ENCODE data around the gene RNF141.

The RNF141 gene

DNA sequence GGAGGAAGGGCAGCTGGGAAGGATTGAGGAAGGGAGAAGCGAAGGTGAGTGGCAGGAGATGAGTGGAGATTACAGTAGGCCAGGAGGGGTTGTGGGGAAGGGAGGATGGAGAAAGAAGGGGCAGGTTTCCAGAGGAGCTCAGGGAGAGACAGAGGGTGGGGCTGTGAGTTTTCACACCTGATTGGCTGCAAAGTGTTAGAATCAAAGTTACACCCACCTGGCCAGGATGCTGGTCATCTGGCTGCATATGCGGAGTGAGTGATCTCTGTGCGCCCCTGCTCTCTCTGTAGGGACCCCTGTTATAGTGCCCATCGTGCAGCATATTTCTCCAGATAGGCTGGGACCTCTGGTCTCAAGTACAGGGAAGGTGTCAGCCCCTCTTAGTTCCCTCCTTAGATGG, 67.6 kb downstream of the RNF141 start:
- Histone ChIP-seq H3K9me3 (ENCODE audit: insufficient read depth, low read length, severe bottlenecking) (no peaks in the 10 kb centered on the region), H2AFZ (ENCODE audit: low read depth, low read length) (no peak overlapping the region), H3K4me3 (ENCODE audit: low read depth in 1 of 2, low read length in 2 of 2) (no peak overlapping the region), H4K20me1 (ENCODE audit: insufficient read depth, low read length) (no peaks in the 10 kb centered on the region), H3K4me1 (ENCODE audit: insufficient read depth, low read length) (no peaks in the 10 kb centered on the region), H3K4me2 (ENCODE audit: insufficient read depth, low read length) (no peak overlapping the region), H3K36me3 (ENCODE audit: insufficient read depth, low read length) (no peaks in the 10 kb centered on the region; the same call in 1 of the 2 replicates), H3K27me3 (ENCODE audit: insufficient read depth, low read length, poor library complexity) (no peaks in the 10 kb centered on the region), H3K79me2 (ENCODE audit: insufficient read depth, low read length) (no peaks in the 10 kb centered on the region), H3K27ac (ENCODE audit: low read length) (no peak overlapping the region), H3K9ac (ENCODE audit: low read depth, low read length) (no peak overlapping the region)
- TF ChIP-seq, protein P1, sequence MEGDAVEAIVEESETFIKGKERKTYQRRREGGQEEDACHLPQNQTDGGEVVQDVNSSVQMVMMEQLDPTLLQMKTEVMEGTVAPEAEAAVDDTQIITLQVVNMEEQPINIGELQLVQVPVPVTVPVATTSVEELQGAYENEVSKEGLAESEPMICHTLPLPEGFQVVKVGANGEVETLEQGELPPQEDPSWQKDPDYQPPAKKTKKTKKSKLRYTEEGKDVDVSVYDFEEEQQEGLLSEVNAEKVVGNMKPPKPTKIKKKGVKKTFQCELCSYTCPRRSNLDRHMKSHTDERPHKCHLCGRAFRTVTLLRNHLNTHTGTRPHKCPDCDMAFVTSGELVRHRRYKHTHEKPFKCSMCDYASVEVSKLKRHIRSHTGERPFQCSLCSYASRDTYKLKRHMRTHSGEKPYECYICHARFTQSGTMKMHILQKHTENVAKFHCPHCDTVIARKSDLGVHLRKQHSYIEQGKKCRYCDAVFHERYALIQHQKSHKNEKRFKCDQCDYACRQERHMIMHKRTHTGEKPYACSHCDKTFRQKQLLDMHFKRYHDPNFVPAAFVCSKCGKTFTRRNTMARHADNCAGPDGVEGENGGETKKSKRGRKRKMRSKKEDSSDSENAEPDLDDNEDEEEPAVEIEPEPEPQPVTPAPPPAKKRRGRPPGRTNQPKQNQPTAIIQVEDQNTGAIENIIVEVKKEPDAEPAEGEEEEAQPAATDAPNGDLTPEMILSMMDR (IDR thresholded peaks at IDR 0.05; ENCODE audit: borderline replicate concordance, extremely low read depth, low read length, poor library complexity, severe bottlenecking), result no peak
- no peak for TF ChIP-seq EZH2 (IDR thresholded peaks at IDR 0.05; ENCODE audit: borderline replicate concordance, low read depth, low read length, severe bottlenecking)
- ATAC-seq (ENCODE audit: insufficient read depth, low read depth) (no peak), DNase-seq (no peak)

- no peak overlapping the region for H3K4me2 ChIP-seq (ENCODE audit: insufficient read depth, low read length)
- no peaks in the 10 kb centered on the region for H3K27me3 ChIP-seq (ENCODE audit: insufficient read depth, low read length, poor library complexity)
- peaks cover 38% of the 10 kb centered on the region for H3K36me3 ChIP-seq (ENCODE audit: insufficient read depth, low read length)
- H3K27ac ChIP-seq (ENCODE audit: low read length), result no peak overlapping the region
- peaks cover 13% of the 10 kb centered on the region for H3K79me2 ChIP-seq (ENCODE audit: insufficient read depth, low read length)
- no peak overlapping the region for H2AFZ ChIP-seq (ENCODE audit: low read depth, low read length)
- TF ChIP-seq, protein P1 (IDR thresholded peaks at IDR 0.05; ENCODE audit: borderline replicate concordance, extremely low read depth, low read length, poor library complexity, severe bottlenecking), result no peak
- no peak for TF ChIP-seq EZH2 (IDR thresholded peaks at IDR 0.05; ENCODE audit: borderline replicate concordance, low read depth, low read length, severe bottlenecking)
- H3K4me3 ChIP-seq (ENCODE audit: low read depth in 1 of 2, low read length in 2 of 2), result no peak overlapping the region
- H3K9ac ChIP-seq (ENCODE audit: low read depth, low read length), result no peak overlapping the region
- DNase-seq (no peak), ATAC-seq (ENCODE audit: insufficient read depth, low read depth) (no peak)
- H3K4me1 ChIP-seq (ENCODE audit: insufficient read depth, low read length), result peaks cover 20% of the 10 kb centered on the region
- H4K20me1 ChIP-seq (ENCODE audit: insufficient read depth, low read length), result no peaks in the 10 kb centered on the region
- no peaks in the 10 kb centered on the region for H3K9me3 ChIP-seq (ENCODE audit: insufficient read depth, low read length, severe bottlenecking)
Measured at GRCh38 chr11:10462746-10463300, 78.2 kb downstream of the RNF141 start.
